Measurements from ENCODE around the gene ZNF800. TPM values are rescaled to one million over a fixed set of nuclear protein-coding genes. Genes with fewer than 3 reads are reported as not detected.
A peak's percentile ranks its signal among the peaks of the same experiment; 100 is the strongest.
"Not testable (repeated sequence)": the region's sequence is repeated elsewhere in the genome, so short reads cannot be mapped to it uniquely, and the experiment has no call there.

The ZNF800 gene, protein sequence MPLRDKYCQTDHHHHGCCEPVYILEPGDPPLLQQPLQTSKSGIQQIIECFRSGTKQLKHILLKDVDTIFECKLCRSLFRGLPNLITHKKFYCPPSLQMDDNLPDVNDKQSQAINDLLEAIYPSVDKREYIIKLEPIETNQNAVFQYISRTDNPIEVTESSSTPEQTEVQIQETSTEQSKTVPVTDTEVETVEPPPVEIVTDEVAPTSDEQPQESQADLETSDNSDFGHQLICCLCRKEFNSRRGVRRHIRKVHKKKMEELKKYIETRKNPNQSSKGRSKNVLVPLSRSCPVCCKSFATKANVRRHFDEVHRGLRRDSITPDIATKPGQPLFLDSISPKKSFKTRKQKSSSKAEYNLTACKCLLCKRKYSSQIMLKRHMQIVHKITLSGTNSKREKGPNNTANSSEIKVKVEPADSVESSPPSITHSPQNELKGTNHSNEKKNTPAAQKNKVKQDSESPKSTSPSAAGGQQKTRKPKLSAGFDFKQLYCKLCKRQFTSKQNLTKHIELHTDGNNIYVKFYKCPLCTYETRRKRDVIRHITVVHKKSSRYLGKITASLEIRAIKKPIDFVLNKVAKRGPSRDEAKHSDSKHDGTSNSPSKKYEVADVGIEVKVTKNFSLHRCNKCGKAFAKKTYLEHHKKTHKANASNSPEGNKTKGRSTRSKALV
- total RNA-seq (10 to 100 TPM; 61.3 to 63.3 TPM), polyA plus RNA-seq (10 to 100 TPM; 25.6 to 59.4 TPM)

DNA sequence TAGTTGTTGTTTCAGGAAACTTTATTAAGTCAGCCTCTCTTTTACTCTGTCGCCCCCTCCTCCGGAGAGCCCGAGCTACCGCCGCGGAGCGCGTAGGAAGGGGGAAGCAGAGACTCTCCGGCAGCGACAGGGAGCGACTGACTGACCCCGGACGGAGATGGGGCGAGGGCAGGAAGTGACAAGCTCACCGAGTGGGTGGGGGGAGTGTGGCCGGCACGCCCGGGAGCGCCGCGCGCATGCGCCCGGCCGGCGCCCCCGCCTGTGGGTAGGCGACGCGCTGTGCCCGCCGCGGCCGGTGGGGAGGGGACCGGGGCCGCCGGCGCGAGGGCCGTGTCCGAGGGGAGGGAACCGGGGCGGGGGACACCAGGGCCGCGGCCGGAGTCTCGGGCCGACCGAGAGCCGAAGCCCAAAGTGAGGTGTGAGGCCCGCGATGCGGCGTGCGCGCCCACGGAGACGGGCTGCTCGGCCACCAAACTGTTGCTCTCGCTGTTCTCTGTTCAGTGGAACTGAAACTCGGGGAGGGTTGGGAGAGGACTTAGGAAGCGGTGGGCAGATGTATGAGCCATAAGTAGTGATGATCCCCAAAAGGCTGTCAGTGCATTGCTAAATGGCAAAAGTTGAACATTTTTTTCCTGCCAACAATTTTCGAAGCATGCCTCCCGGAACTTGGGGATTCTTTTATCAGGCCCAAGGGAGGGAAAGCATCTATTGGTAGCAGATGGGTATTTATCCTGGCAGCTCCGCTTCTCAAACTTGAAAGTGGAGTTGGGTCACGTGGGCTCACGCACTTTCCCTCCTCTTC is at the start of gene ZNF800:
TSS of gene ZNF800 (minus strand) at position 143 of the 802 bp plus-strand sequence. CDS start 1,151 bp downstream, outside the sequence.
- Mint-ChIP-seq H3K27ac (peak within 1 kb of the TSS; percentile 98 to 99 (median 99)), H3K27me3 (no peaks in the 10 kb centered on the region), H3K4me3 (peak within 1 kb of the TSS; percentile 97 to 100 (median 99)), H3K36me3 (peaks cover 21 to 44% of the 10 kb centered on the region in 2 donors), H3K9me3 (no peaks in the 10 kb centered on the region), H3K4me1 (peaks cover 35 to 60% (median 44%) of the 10 kb centered on the region in 4 donors)
- Histone ChIP-seq H3K4me3 (ENCODE audit: low read length in 2 of 2) (peak within 1 kb of the TSS; percentile 77 to 94), H3K4me1 (ENCODE audit: insufficient read depth, low read length) (peaks cover 46% of the 10 kb centered on the region), H3K36me3 (ENCODE audit: insufficient read depth, low read length) (peaks cover 5% of the 10 kb centered on the region), H3K9me3 (ENCODE audit: control insufficient read depth in 1 of 2, low read length in 2 of 2) (no peaks in the 10 kb centered on the region), H3K27me3 (ENCODE audit: insufficient read depth, low read length) (no peaks in the 10 kb centered on the region), H3K27ac (ENCODE audit: low read depth, low read length) (peak within 1 kb of the TSS; percentile 90)
- peak; percentile 86 to 90 (median 87) for DNase-seq
- ChIA-PET CTCF (ENCODE audit: partially characterized antibody) (interaction anchor here (0.6 to 4.6 kb wide), 14 partner anchors 9 to 1069 kb away, joined by 3 to 38 read pairs (median 4); partner anchors contain the start of gene GCC1), POLR2A (ENCODE audit: partially characterized antibody) (interaction anchor here (0.6 to 4.1 kb wide), 31 partner anchors 8 to 260 kb away, joined by 3 to 81 read pairs (median 6); partner anchors contain the start of genes ARF5, GCC1 and SND1)
- intact Hi-C loops (cut with micrococcal nuclease) = loop anchor here (1.0 to 5.0 kb wide), 7 partner anchors 22 to 259 kb away; partner anchors contain the start of gene GRM8

DNA sequence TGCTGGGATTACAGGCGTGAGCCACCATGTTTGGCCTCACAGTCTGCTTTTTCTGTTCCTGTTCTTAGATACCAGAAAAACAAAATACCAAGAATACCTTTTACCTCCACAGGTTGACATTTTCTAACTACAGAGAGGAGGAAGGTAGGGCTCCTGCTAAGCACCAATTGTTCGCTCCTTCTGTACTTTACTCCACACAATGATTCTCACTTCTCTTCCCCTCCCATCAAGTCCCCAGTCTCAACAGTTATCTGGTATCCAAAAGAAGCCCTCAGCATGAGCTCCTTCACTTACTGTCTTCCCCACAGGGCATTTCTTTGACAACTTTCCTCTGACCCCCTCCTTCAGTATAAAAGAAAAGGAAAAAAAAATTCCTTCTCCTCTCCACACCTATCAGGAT is 47.7 kb upstream of the ZNF800 start:
- H3K27ac Mint-ChIP-seq = no peak overlapping the region
- peaks cover 0 to 2% (median 0%) of the 10 kb centered on the region in 8 donors for H3K9me3 Mint-ChIP-seq
- H3K27me3 Mint-ChIP-seq = peaks cover 7 to 10% of the 10 kb centered on the region in 2 donors
- peaks cover 0 to 4% of the 10 kb centered on the region in 2 donors for H3K36me3 Mint-ChIP-seq
- no peaks in the 10 kb centered on the region for H3K27me3 ChIP-seq (ENCODE audit: insufficient read depth, low read length)
- H3K4me3 Mint-ChIP-seq = peak overlapping the region in 1 of 8 donors; percentile 36
- POLR2A ChIA-PET (ENCODE audit: partially characterized antibody) = no interaction called here
- CTCF ChIA-PET (ENCODE audit: partially characterized antibody) = no interaction called here
- no peak for DNase-seq
- H3K4me3 ChIP-seq (ENCODE audit: low read length in 2 of 2) = no peak overlapping the region
- no peaks in the 10 kb centered on the region for H3K4me1 ChIP-seq (ENCODE audit: insufficient read depth, low read length)
- intact Hi-C loops (cut with micrococcal nuclease) = no loop called here
- H3K27ac ChIP-seq (ENCODE audit: low read depth, low read length) = no peak overlapping the region
- H3K9me3 ChIP-seq (ENCODE audit: control insufficient read depth in 1 of 2, low read length in 2 of 2) = no peaks in the 10 kb centered on the region
- no peaks in the 10 kb centered on the region for H3K4me1 Mint-ChIP-seq
- no peaks in the 10 kb centered on the region for H3K36me3 ChIP-seq (ENCODE audit: insufficient read depth, low read length)

DNA sequence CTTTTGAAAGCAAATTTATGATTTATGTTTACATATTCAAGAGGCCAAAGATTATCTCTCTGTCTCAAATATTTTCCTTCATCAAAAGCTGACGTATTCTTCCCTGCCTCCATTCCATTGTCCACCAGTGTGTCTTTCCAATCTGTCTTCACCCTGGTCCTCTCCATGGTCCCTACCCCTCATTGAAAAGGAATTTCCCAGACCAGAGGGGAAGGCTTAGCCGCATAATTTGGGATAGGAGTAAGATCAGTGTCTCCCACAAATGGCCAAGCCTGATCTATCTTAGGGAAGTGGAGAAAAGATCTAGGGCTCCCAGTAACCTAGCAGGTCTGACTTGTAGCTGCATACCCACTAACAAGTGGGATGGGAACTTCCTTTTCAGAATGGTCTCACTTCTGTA is 46.3 kb upstream of the ZNF800 start:
- H3K27me3 ChIP-seq (ENCODE audit: insufficient read depth, low read length) = no peaks in the 10 kb centered on the region
- POLR2A ChIA-PET (ENCODE audit: partially characterized antibody) = no interaction called here
- no peaks in the 10 kb centered on the region for H3K36me3 ChIP-seq (ENCODE audit: insufficient read depth, low read length)
- Mint-ChIP-seq H3K36me3 (peaks cover 0 to 4% of the 10 kb centered on the region in 2 donors), H3K4me1 (no peaks in the 10 kb centered on the region), H3K9me3 (peaks cover 0 to 2% (median 0%) of the 10 kb centered on the region in 8 donors), H3K27ac (no peak overlapping the region), H3K4me3 (no peak overlapping the region), H3K27me3 (peaks cover 10% of the 10 kb centered on the region in 2 donors)
- CTCF ChIA-PET (ENCODE audit: partially characterized antibody) = no interaction called here
- DNase-seq = no peak
- H3K9me3 ChIP-seq (ENCODE audit: control insufficient read depth in 1 of 2, low read length in 2 of 2) = no peaks in the 10 kb centered on the region
- H3K4me1 ChIP-seq (ENCODE audit: insufficient read depth, low read length) = no peaks in the 10 kb centered on the region
- intact Hi-C loops (cut with micrococcal nuclease) = no loop called here
- H3K27ac ChIP-seq (ENCODE audit: low read depth, low read length) = no peak overlapping the region
- H3K4me3 ChIP-seq (ENCODE audit: low read length in 2 of 2) = no peak overlapping the region

DNA sequence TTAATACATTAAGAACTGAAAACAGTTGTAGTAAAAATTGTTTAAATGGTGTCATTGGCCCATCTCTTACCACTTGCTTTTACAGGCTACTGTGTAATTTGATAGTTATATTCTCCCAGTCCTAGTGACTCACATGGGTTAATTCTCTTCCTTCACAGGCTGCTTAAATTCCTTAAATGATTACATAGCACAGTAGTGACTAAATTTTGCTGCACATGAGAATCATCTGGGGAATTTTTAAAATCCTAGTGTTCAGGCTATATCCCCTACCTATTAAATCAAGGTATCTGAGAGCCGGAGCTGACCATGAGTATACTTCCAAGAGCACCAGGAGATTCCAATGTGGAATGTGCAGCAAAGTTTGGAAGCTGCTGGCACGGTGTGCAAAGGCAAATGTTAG is 45.3 kb upstream of the ZNF800 start:
- no peak overlapping the region for H3K27ac Mint-ChIP-seq
- DNase-seq = no peak
- Histone ChIP-seq H3K27me3 (ENCODE audit: insufficient read depth, low read length) (no peaks in the 10 kb centered on the region), H3K9me3 (ENCODE audit: control insufficient read depth in 1 of 2, low read length in 2 of 2) (no peaks in the 10 kb centered on the region), H3K27ac (ENCODE audit: low read depth, low read length) (no peak overlapping the region), H3K36me3 (ENCODE audit: insufficient read depth, low read length) (no peaks in the 10 kb centered on the region), H3K4me1 (ENCODE audit: insufficient read depth, low read length) (no peaks in the 10 kb centered on the region), H3K4me3 (ENCODE audit: low read length in 2 of 2) (no peak overlapping the region)
- H3K36me3 Mint-ChIP-seq = peaks cover 0 to 4% of the 10 kb centered on the region in 2 donors
- peaks cover 0 to 2% (median 0%) of the 10 kb centered on the region in 8 donors for H3K9me3 Mint-ChIP-seq
- intact Hi-C loops (cut with micrococcal nuclease) = no loop called here
- peaks cover 10% of the 10 kb centered on the region in 2 donors for H3K27me3 Mint-ChIP-seq
- H3K4me1 Mint-ChIP-seq = no peaks in the 10 kb centered on the region
- POLR2A ChIA-PET (ENCODE audit: partially characterized antibody) = no interaction called here
- no peak overlapping the region for H3K4me3 Mint-ChIP-seq
- CTCF ChIA-PET (ENCODE audit: partially characterized antibody) = interaction anchor here (0.8 kb wide), 1 partner anchor 10 kb away, joined by 4 read pairs; no protein-coding TSS in a partner anchor

DNA sequence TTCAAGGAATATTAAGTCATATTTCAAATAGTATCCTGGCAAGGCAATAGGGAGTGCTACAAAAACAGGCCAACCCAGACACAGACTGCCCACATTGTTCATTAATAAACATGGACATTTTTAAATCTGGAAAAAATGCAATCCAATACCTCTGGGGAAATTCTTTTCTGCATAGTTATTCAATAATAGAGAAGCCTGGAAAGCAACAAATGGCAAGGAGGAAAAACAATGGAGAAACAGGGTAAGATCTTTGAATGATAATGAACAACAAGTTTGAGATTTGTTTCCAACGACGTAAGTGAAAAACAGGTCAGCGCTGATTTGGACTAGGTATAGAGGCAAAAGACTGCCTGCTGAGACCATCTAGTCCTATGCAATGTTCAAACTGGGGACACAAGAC is 44.7 kb upstream of the ZNF800 start:
- no peak for DNase-seq
- ChIA-PET POLR2A (ENCODE audit: partially characterized antibody) (no interaction called here), CTCF (ENCODE audit: partially characterized antibody) (no interaction called here)
- H3K27me3 Mint-ChIP-seq = peaks cover 7 to 10% of the 10 kb centered on the region in 2 donors
- intact Hi-C loops (cut with micrococcal nuclease) = no loop called here
- H3K27me3 ChIP-seq (ENCODE audit: insufficient read depth, low read length) = no peaks in the 10 kb centered on the region
- no peak overlapping the region for H3K4me3 Mint-ChIP-seq
- H3K27ac Mint-ChIP-seq = no peak overlapping the region
- no peaks in the 10 kb centered on the region for H3K36me3 ChIP-seq (ENCODE audit: insufficient read depth, low read length)
- H3K36me3 Mint-ChIP-seq = peaks cover 0 to 4% of the 10 kb centered on the region in 2 donors
- no peak overlapping the region for H3K27ac ChIP-seq (ENCODE audit: low read depth, low read length)
- H3K4me1 ChIP-seq (ENCODE audit: insufficient read depth, low read length) = no peaks in the 10 kb centered on the region
- H3K9me3 Mint-ChIP-seq = peaks cover 0 to 2% (median 0%) of the 10 kb centered on the region in 8 donors
- no peaks in the 10 kb centered on the region for H3K4me1 Mint-ChIP-seq
- H3K4me3 ChIP-seq (ENCODE audit: low read length in 2 of 2) = no peak overlapping the region
- H3K9me3 ChIP-seq (ENCODE audit: control insufficient read depth in 1 of 2, low read length in 2 of 2) = no peaks in the 10 kb centered on the region

DNA sequence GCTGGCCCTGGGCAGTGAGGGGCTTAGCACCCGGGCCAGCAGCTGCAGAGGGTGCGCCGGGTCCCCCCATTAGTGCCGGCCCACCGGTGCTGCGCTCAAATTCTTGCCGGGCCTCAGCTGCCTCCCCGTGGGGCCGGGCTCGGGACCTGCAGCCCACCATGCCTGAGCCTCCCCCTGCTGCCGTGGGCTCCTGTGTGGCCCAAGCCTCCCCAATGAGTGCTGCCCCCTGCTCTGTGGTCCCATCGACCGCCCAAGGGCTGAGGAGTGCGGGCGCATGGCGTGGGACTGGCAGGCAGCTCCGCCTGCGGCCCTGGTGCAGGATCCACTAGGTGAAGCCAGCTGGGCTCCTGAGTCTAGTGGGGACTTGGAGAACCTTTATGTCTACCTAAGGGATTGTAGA is 36.8 kb upstream of the ZNF800 start:
- H3K4me1 ChIP-seq (ENCODE audit: insufficient read depth, low read length); intact Hi-C loops (cut with micrococcal nuclease); H3K27ac Mint-ChIP-seq; H3K4me3 ChIP-seq (ENCODE audit: low read length in 2 of 2); H3K36me3 Mint-ChIP-seq; H3K4me1 Mint-ChIP-seq; H3K4me3 Mint-ChIP-seq; H3K9me3 Mint-ChIP-seq; DNase-seq; H3K36me3 ChIP-seq (ENCODE audit: insufficient read depth, low read length); H3K27ac ChIP-seq (ENCODE audit: low read depth, low read length); H3K27me3 Mint-ChIP-seq; H3K27me3 ChIP-seq (ENCODE audit: insufficient read depth, low read length); H3K9me3 ChIP-seq (ENCODE audit: control insufficient read depth in 1 of 2, low read length in 2 of 2); POLR2A ChIA-PET (ENCODE audit: partially characterized antibody): not testable (repeated sequence)
- CTCF ChIA-PET (ENCODE audit: partially characterized antibody) = interaction anchor here (1.1 kb wide), 1 partner anchor 15 kb away, joined by 3 read pairs; no protein-coding TSS in a partner anchor
